Renal cortex interstitium (tissue), 11 donors: Measurements from ENCODE around the gene HBG2. TPM values are rescaled to one million over a fixed set of nuclear protein-coding genes. Genes with fewer than 3 reads are reported as not detected.

Experiments used
- DNase-seq, 11 donors: peaks; one replicate each; pipeline ENCODE4 v3.0.0-alpha.2; 2013; ENCODE audit warnings: low read depth in 9 of 11, low spot score in 4 of 11; ENCODE audit errors: extremely low read depth in 1 of 11
- polyA plus RNA-seq, 3 donors: library from polyadenylated mRNA; unstranded; fragments of 120-200 nt; gene quantifications; one replicate each; pipeline ENCODE4 v1.2.1, GENCODE V29; 2013; ENCODE audit not compliant: insufficient read length in 3 of 3

The HBG2 gene
- polyA plus RNA-seq, 3 donors = 1,167 to 4,071 (median 1,615) TPM

- DNase-seq = no peak
These were observed 32.3 kb upstream of the HBG2 start for GRCh38 chr11:5286901-5287300.

DNA sequence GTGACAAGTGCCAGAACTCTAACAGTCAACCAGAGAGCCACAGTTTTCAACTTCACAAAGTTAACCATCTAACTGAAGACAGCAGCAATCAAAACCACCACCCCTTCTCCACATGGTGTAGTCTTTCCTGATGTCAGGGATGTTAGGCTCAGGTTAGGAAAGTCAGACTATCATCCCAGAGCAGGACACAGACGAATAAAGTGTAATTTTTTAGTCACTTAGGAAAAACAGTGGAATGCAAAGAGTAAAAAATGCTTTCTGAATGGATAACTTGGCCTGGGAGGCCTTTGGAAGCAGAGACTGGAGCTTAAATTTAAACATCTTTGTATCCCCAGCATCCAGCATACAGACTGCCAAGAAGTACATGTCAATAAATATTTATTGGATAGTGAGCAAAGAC is 31.8 kb upstream of the HBG2 start:
- no peak for DNase-seq

DNA sequence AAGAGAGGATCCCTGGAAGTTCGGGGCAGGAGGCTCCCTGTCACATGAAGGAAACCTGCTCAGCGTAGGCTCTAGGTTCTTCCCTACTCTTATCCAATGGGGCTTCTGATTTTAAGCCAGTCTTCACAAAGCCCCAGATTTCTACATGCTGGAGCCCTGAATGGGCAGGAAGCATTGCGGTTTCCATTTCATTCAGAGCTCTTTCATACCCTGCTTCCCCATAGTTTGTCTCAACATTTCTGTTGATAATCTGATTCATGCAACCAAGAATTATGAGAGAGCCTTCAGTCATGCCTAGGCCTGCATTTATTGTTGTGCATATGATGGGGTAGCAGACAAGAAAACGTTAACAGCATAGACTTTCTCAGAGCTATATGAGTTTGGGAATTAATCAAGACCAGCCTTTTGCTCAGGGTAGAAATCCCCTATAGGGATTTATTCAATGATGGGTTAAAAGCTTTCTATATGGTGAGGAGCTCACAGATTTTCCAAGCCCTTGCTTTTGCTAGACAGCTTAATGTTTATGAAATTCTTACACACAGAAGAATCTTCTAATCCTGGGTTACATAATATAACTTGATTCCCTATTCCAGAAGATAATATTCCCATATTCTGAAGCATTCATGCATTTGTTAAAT is 31.2 kb upstream of the HBG2 start:
- DNase-seq = no peak

DNA sequence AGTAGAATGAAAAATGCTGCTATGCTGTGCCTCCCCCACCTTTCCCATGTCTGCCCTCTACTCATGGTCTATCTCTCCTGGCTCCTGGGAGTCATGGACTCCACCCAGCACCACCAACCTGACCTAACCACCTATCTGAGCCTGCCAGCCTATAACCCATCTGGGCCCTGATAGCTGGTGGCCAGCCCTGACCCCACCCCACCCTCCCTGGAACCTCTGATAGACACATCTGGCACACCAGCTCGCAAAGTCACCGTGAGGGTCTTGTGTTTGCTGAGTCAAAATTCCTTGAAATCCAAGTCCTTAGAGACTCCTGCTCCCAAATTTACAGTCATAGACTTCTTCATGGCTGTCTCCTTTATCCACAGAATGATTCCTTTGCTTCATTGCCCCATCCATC is 30.1 kb upstream of the HBG2 start:
- DNase-seq = no peak

GRCh38 chr11:5283882-5284281 is 29.3 kb upstream of the HBG2 start:
- DNase-seq = no peak

DNA sequence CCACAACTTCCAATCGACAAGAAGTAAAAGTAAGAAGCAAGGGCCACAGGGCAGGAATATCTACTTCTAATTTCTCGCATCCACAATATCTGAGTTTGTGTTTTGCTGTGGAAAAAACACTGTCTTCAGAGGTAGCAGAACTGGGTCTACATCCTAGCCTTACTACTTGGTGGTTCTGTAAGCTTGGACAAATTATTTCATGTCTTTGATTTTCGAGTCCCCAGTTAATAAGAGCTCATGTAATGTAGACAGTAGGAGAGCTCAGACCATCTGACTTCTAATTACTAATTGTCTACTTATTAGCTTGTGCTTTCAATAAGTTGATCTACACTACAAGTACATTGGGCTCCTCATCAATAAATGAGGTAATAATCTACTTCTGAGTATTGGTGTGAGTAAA is 28.5 kb upstream of the HBG2 start:
- no peak for DNase-seq

GRCh38 chr11:5282628-5283027 is 28.0 kb upstream of the HBG2 start:
- DNase-seq = no peak

GRCh38 chr11:5281596-5281995 is 27.0 kb upstream of the HBG2 start:
- no peak for DNase-seq

DNA sequence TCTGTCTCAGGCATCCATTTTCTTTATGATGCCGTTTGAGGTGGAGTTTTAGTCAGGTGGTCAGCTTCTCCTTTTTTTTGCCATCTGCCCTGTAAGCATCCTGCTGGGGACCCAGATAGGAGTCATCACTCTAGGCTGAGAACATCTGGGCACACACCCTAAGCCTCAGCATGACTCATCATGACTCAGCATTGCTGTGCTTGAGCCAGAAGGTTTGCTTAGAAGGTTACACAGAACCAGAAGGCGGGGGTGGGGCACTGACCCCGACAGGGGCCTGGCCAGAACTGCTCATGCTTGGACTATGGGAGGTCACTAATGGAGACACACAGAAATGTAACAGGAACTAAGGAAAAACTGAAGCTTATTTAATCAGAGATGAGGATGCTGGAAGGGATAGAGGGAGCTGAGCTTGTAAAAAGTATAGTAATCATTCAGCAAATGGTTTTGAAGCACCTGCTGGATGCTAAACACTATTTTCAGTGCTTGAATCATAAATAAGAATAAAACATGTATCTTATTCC is 26.1 kb upstream of the HBG2 start:
- DNase-seq = peak in 1 of 11 donors; percentile 1

DNA sequence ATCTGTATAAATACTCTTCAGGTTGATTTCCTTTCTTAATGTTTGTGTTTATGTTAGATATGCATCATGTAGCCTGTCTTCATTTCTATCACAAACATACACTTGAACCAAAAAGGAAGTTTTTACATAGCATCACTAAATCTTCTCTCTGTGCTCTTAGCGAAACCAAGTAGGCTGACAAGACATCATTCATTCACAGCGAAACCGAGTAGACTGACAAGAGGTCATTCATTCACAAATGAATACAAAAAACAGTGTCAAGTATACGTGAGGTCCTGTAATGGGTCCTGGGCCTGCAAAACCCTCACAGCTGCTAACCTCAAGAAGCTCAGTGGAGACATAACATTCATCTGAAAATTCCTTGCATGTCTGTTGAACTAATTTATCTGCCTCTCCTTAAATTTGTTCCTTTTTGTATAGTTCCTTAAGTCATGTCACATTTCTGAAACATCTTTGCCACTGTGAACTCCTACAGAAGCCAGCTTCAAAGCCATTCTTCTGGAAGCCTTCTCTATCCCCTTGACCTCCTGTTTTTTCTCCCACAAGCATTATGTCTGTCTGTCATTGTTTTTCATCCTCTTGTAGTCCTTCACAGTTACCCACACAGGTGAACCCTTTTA is 25.0 kb upstream of the HBG2 start:
- no peak for DNase-seq

GRCh38 chr11:5277807-5278382 is 23.3 kb upstream of the HBG2 start:
- no peak for DNase-seq

- DNase-seq = no peak
These were observed 22.1 kb upstream of the HBG2 start for GRCh38 chr11:5276697-5277096.

DNA sequence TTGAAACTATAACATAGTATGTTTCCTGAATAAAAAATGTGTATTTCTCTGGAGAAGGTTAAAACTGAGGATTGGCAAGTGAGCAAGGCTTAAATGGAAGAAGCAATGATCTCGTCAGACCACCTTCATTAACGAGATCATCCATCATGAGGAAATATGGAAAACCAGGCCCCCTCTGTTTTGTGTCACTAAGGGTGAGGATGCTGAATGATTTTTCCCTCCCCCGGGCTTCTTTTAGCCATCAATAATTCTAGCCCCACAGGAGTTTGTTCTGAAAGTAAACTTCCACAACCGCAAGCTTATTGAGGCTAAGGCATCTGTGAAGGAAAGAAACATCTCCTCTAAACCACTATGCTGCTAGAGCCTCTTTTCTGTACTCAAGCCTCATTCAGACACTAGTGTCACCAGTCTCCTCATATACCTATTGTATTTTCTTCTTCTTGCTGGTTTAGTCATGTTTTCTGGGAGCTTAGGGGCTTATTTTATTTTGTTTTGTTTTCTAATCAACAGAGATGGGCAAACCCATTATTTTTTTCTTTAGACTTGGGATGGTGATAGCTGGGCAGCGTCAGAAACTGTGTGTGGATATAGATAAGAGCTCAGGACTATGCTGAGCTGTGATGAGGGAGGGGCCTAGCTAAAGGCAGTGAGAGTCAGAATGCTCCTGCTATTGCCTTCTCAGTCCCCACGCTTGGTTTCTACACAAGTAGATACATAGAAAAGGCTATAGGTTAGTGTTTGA is 21.0 kb upstream of the HBG2 start:
- no peak for DNase-seq

GRCh38 chr11:5274395-5274794 is 19.8 kb upstream of the HBG2 start:
- DNase-seq = no peak

DNA sequence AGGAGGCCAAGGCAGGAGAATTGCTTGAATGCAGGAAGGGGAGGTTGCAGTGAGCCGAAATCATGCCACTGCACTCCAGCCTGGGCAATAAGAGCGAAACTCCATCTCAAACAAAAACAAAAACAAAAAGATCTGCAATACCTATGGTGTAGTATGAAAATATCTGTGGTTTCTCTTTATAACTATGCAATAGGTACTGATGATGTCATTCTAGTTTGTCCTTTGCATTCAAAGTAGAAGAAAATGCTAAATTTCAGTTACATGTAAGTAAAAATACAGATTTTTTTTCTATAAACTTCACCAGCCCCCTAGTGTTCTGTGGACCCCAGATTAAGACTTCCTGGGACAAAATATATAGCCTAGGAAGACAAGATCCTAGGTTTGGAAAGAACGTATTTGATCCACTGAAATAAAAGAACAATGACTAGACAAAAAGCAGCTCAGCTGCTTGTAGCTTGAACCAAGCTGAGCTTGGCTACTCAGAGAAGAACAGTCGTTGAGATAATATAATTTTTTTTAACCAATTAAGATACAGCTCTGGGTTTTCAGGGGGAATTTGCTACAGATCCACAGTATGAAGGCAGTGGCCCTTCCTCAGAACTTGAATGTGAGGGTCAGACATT is 17.9 kb upstream of the HBG2 start:
- no peak for DNase-seq

DNA sequence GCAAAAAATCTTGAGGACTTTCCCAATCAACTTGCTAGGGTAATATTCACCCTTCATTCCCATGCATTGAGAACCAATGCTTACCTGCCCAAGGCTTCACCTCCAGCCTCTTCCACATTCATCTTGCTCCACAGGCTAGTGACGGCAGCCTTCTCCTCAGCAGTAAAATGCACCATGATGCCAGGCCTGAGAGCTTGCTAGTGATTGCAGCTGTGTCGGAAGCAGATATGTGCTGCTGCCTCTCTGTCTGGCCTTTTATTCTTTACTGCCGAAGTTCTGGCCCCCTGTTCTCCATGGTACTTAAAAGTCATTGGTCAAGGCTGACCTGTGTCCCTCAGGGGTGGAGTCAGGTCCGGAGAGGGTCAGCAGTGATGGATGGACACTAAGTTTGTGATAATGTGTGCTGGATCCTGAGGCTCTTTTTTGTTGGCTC is 15.2 kb upstream of the HBG2 start, which contains the start of gene HBE1:
Gene HBE1 (minus strand): TSS at position 231 of the 433 bp plus-strand sequence. CDS start 55 bp downstream, at position 176.
- no peak for DNase-seq

- DNase-seq = no peak
These were observed 12.5 kb upstream of the HBG2 start for GRCh38 chr11:5267033-5267563.

DNA sequence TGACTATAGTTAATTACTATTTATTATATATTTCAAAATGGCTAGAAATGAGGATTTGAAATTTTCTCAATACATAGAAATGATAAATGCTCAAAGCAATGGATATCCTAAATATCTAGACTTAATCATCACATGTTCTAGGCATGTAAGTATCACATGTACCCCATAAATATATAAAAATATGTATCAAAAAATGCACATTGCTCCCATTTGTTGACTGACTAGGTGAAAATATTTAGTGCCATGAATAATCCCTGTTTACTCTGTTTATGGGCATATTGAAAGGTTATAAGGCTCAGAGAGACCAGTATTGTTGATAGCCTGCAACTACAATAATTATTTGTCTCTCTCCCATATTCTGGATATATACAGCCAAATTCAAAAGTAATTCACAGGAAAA is 12.0 kb upstream of the HBG2 start:
- no peak for DNase-seq

DNA sequence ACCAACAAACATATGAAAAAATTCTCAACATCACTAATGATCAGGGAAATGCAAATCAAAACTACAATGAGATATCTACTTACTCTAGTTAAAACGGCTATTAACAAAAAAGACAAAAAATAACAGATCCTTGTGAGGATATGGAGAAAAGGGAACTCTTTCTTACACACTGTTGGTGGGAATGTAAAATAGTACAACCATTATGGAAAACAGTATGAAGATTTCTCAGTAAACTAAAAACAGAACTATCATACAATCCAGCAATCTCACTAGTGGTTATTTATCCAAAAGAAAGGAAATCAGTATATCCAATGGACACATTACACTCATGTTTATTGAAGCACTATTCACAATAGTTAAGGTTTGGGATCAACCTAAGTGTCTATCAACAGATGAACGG is 11.3 kb upstream of the HBG2 start:
- no peak for DNase-seq
